ENCODE measurements around the gene ITFG1. TPM values are rescaled to one million over a fixed set of nuclear protein-coding genes. Genes with fewer than 3 reads are reported as not detected.

ITFG1 gene
- total RNA-seq, 1 experiment from 2014 or later: 18.0 TPM

GRCh38 chr16:47366228-47366627, 94.6 kb downstream of the ITFG1 start:
- Histone ChIP-seq H3K79me2 (ENCODE audit: insufficient read depth, low read length) (no peaks in the 10 kb centered on the region), H3K27ac (ENCODE audit: insufficient read length, low read depth, low read length) (no peak overlapping the region), H3K4me2 (ENCODE audit: insufficient read depth, insufficient read length, low read length) (no peak overlapping the region), H3K18ac (ENCODE audit: insufficient read length, low read depth, low read length) (no peak overlapping the region), H3K9me3 (ENCODE audit: control insufficient read depth, low read depth, low read length) (no peaks in the 10 kb centered on the region), H3K14ac (ENCODE audit: insufficient read depth, low read length) (no peak overlapping the region), H3K4me1 (ENCODE audit: insufficient read depth, low read length) (peaks cover 6% of the 10 kb centered on the region; the same call in 1 of the 2 replicates), H3K56ac (ENCODE audit: insufficient read length, low read depth, low read length) (no peak overlapping the region), H2BK5ac (ENCODE audit: insufficient read length, low read length) (no peak overlapping the region), H2AK5ac (ENCODE audit: insufficient read length, low read length) (no peak overlapping the region), H3K79me1 (ENCODE audit: insufficient read depth, low read depth, low read length, poor library complexity, severe bottlenecking) (no peaks in the 10 kb centered on the region), H4K20me1 (ENCODE audit: control insufficient read depth, insufficient read depth, insufficient read length) (no peaks in the 10 kb centered on the region), H2BK15ac (ENCODE audit: low read depth, low read length) (no peak overlapping the region), H3K4ac (ENCODE audit: low read depth, low read length) (no peak overlapping the region), H2BK20ac (ENCODE audit: low read depth, low read length, poor library complexity, severe bottlenecking) (no peak overlapping the region), H3K23me2 (ENCODE audit: insufficient read length, low read depth, low read length, poor library complexity, severe bottlenecking) (no peaks in the 10 kb centered on the region), H4K91ac (ENCODE audit: insufficient read length, low read depth, low read length) (no peak overlapping the region), H4K5ac (ENCODE audit: insufficient read length, low read depth, low read length) (no peak overlapping the region), H3T11ph (ENCODE audit: low read length) (no peak overlapping the region), H2AFZ (ENCODE audit: low read length) (no peak overlapping the region), H2BK120ac (ENCODE audit: low read depth, low read length, poor library complexity, severe bottlenecking) (no peak overlapping the region), H3K23ac (ENCODE audit: insufficient read length, low read depth, low read length) (no peak overlapping the region), H2BK12ac (ENCODE audit: insufficient read length, low read depth, low read length) (no peak overlapping the region), H4K8ac (replicated peaks; ENCODE audit: insufficient read length, low read depth, low read length) (no peak overlapping the region), H3K27me3 (ENCODE audit: insufficient read depth, low read length) (no peaks in the 10 kb centered on the region), H3K9ac (ENCODE audit: extremely low read depth, insufficient read length, low read length) (no peak overlapping the region)
- H3K4me3 Mint-ChIP-seq: peak overlapping the region in 1 of 2 experiments; percentile 34; a peak in 2 of 5 replicates
- H3K27ac Mint-ChIP-seq: peak overlapping the region in 2 of 3 experiments; percentile 85 to 88; a peak in 2 of 7 replicates
- H3K36me3 Mint-ChIP-seq (ENCODE audit: insufficient read depth in 1 of 3, low read depth in 3 of 3): no peaks in the 10 kb centered on the region
- H3K4me1 Mint-ChIP-seq: peaks cover 39 to 41% of the 10 kb centered on the region in 2 experiments
- no peak for TF ChIP-seq CTCF (conservative IDR thresholded peaks at IDR 0.05)
- H3K9me3 Mint-ChIP-seq: no peaks in the 10 kb centered on the region
- peaks cover 4% of the 10 kb centered on the region; the same call in 1 of the 2 replicates for H3K27me3 Mint-ChIP-seq (ENCODE audit: low read depth)
- no peak for DNase-seq
- no CpG with 5 or more reads among the region's 2 CpGs for WGBS (ENCODE audit: extremely low coverage, insufficient read length, low lambda C conversion rate)
